Calu3 (cell line): ENCODE measurements around the gene ASPN. TPM values are rescaled to one million over a fixed set of nuclear protein-coding genes. Genes with fewer than 3 reads are reported as not detected.

Experiments used
- BruUV-seq: library from RNA; stranded (reverse); fragments of 400-500 nt; replicated peaks from 2 replicates; lab custom pipeline; 2021; lab: Mats Ljungman, UMichigan
- CTCF ChIA-PET: fragments of 300-600 bp; sonication (Branson Sonifier 250); formaldehyde crosslinking; loops from one replicate; lab custom pipeline; 2022; ENCODE audit warnings: antibody characterized with exemption; lab: Charles Lee
- DNase-seq: peaks from one replicate; pipeline ENCODE4 v3.0.0; 2022
- H3K27ac Mint-ChIP-seq: one replicate; pipeline ENCODE4 v1.8.0; 2022; ENCODE audit warnings: mixed read lengths; ENCODE audit not compliant: unreplicated experiment
- H3K27me3 Mint-ChIP-seq: one replicate; pipeline ENCODE4 v1.8.0; 2022; ENCODE audit warnings: mixed read lengths; ENCODE audit not compliant: unreplicated experiment
- H3K36me3 Mint-ChIP-seq: one replicate; pipeline ENCODE4 v1.8.0; 2022; ENCODE audit warnings: mild to moderate bottlenecking, moderate library complexity, mixed read lengths; ENCODE audit not compliant: insufficient read depth, unreplicated experiment
- H3K4me1 Mint-ChIP-seq: one replicate; pipeline ENCODE4 v1.8.0; 2022; ENCODE audit warnings: mild to moderate bottlenecking, low read depth, mixed read lengths; ENCODE audit not compliant: unreplicated experiment
- H3K4me3 Mint-ChIP-seq: one replicate; pipeline ENCODE4 v1.8.0; 2022; ENCODE audit warnings: mild to moderate bottlenecking, low read depth, moderate library complexity, mixed read lengths; ENCODE audit not compliant: unreplicated experiment
- H3K9me3 Mint-ChIP-seq: one replicate; pipeline ENCODE4 v1.8.0; 2022; ENCODE audit warnings: low read depth, mixed read lengths; ENCODE audit not compliant: unreplicated experiment
- CTCF ChIP-seq: fragments of 200-600 bp; IDR thresholded peaks from one replicate; pipeline ENCODE4 v1.8.0; 2022; ENCODE audit warnings: antibody characterized with exemption; ENCODE audit not compliant: unreplicated experiment
- intact Hi-C: fragments of 100-400 bp; cut with micrococcal nuclease; formaldehyde crosslinking; loops from one replicate; pipeline ENCODE4 v1.10.0; 2022; ENCODE audit not compliant: unreplicated experiment
- total RNA-seq: library from RNA; stranded (reverse); gene quantifications from 2 replicates; pipeline ENCODE4 v1.2.3, GENCODE V29; 2022

ASPN gene
- total RNA-seq, 1 experiment from 2014 or later: not detected

GRCh38 chr9:92494856-92495255, 12.6 kb upstream of the ASPN start:
- Mint-ChIP-seq H3K27ac (no peak overlapping the region), H3K9me3 (no peaks in the 10 kb centered on the region), H3K4me1 (no peaks in the 10 kb centered on the region), H3K36me3 (no peaks in the 10 kb centered on the region), H3K4me3 (no peak overlapping the region), H3K27me3 (no peaks in the 10 kb centered on the region)
- no peak for DNase-seq
- intact Hi-C loops: no loop called here
- no TSS peak for BruUV-seq
- no peak for TF ChIP-seq CTCF
- CTCF ChIA-PET: no interaction called here

GRCh38 chr9:92493749-92494387, 11.6 kb upstream of the ASPN start:
- H3K9me3 Mint-ChIP-seq: no peaks in the 10 kb centered on the region
- CTCF ChIA-PET: no interaction called here
- H3K4me1 Mint-ChIP-seq: no peaks in the 10 kb centered on the region
- no peak for DNase-seq
- intact Hi-C loops: no loop called here
- no peak overlapping the region for H3K27ac Mint-ChIP-seq
- H3K27me3 Mint-ChIP-seq: no peaks in the 10 kb centered on the region
- no peak overlapping the region for H3K4me3 Mint-ChIP-seq
- no TSS peak for BruUV-seq
- H3K36me3 Mint-ChIP-seq: no peaks in the 10 kb centered on the region
- no peak for TF ChIP-seq CTCF

GRCh38 chr9:92492781-92493401, 10.6 kb upstream of the ASPN start:
- Mint-ChIP-seq H3K27me3 (no peaks in the 10 kb centered on the region), H3K9me3 (no peaks in the 10 kb centered on the region), H3K4me1 (no peaks in the 10 kb centered on the region), H3K4me3 (no peak overlapping the region), H3K27ac (no peak overlapping the region), H3K36me3 (no peaks in the 10 kb centered on the region)
- CTCF ChIA-PET: no interaction called here
- TF ChIP-seq CTCF: no peak
- DNase-seq: no peak
- intact Hi-C loops: no loop called here
- no TSS peak for BruUV-seq

- Mint-ChIP-seq H3K4me1 (peaks cover 4% of the 10 kb centered on the region), H3K27me3 (no peaks in the 10 kb centered on the region), H3K36me3 (no peaks in the 10 kb centered on the region), H3K4me3 (no peak overlapping the region), H3K9me3 (no peaks in the 10 kb centered on the region), H3K27ac (no peak overlapping the region)
- no TSS peak for BruUV-seq
- no peak for DNase-seq
- TF ChIP-seq CTCF: no peak
- intact Hi-C loops: no loop called here
- CTCF ChIA-PET: no interaction called here
These were observed 6.6 kb upstream of the ASPN start for GRCh38 chr9:92488681-92489550.
